Stimulated activated CD4-positive, alpha-beta T cell treated with anti-CD3 and anti-CD28 coated beads, Interleukin-15, amount 100 ng/mL, for 48 hours (primary cell): Measurements from ENCODE around the gene CEBPG.

Experiments used
- DNase-seq, 2 donors: peaks; one replicate each; pipeline ENCODE4 v3.0.0-alpha.2; 2020; ENCODE audit warnings: low read depth in 2 of 2

CEBPG gene

DNA sequence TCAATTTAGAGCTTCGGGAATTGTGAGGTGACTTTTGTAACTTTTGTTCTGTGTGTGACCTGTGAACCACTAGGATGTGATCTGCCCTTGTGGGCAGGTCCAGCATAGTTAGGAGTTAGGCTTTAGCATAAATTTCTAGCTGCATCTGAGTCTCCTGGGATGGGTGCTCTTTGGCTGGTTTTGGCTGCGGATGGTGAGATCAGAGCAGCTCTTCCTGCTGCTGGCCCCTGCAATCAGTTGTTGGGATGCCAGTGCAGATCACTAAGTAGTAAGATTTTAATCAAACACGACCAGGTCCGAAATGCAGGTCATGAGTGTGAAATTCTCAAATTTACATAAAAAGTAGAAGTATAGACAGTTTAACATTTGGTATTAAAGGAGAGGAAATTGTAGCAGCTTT is 8.5 kb downstream of the CEBPG start:
- no peak for DNase-seq

DNA sequence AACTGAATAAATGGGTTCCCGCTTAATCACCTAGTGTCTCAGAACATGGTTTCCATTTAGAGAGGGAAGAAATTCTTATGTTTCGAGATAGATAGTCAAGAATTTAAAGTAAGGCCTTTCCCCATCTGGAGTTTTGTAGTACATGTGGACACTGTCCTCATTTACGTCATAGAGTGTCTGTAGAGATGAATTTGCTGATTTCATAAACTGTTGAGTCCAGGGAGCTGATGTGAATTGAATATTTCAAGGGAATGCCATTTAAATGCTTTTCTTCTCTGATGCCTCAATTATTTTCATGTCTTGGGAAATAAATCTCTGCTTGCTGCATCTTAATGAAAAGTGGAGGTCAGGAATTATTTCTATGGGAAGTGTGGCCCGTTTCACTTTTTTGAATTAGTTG is 9.5 kb downstream of the CEBPG start:
- no peak for DNase-seq

DNA sequence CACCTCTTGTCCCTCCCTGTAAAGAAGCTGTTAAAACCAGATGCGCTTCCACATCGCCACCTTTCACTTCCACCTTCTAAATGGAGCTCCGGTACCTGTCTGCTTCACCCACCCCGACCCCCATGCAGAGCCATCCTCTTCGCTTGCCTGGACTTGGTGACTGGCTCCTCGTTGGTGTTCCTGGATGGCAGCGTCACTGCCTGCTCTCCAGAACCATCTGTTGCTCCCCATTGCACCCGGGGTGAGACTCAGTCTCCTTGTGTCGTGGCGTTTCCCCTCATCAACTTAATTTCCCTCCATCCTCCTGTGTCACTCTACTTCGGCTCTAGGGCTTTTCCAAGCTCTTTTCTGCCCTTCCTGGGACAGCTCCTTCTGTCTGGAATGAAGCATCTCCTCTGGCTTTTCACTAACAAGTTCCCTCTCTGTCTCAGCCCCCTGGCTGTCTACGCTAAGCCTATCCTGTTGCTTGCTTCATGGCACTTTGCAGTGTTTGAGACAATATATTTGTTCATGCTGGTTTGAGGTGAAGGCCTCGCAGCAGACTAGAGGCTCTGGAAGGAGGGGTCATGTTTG is 10.3 kb downstream of the CEBPG start:
- DNase-seq, result no peak

DNA sequence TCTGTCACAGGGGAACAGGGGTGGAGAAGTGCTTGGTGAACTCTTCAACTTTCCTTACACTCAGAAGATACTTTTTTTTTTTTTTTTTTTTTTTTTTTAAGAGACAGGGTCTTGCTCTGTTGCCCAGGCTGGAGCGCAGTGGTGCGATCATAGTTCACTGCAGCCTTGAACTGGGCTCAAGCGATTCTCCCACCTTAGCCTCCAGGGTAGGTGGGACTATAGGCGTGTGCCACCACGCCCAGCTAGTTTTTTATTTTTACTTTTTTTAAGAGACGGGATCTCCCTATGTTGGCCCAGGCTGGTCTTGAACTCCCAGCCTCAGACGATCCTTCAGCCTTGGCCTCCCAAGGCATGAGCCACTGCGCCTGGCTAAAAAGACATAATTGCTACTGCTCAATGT is 11.5 kb downstream of the CEBPG start:
- DNase-seq, result no peak

DNA sequence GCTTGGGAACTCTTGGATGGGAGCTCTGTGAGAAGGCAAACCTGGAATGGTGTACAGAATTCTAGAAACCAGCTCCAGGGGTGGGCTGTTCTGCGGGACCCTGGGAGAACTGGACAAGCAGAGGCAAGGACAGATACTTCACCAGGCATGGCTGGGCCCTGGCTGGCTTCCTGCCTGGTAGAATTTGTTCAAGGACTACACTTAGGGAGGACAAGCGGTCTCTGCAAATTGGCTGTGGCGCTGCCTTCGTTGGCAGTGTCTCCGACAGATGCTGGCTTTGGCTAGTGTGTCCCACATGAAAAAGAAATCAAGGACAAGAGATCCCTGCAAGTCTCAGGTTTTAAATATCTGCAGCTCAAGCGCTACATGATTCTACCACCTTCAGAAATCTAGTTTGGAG is 12.4 kb downstream of the CEBPG start:
- no peak for DNase-seq

DNA sequence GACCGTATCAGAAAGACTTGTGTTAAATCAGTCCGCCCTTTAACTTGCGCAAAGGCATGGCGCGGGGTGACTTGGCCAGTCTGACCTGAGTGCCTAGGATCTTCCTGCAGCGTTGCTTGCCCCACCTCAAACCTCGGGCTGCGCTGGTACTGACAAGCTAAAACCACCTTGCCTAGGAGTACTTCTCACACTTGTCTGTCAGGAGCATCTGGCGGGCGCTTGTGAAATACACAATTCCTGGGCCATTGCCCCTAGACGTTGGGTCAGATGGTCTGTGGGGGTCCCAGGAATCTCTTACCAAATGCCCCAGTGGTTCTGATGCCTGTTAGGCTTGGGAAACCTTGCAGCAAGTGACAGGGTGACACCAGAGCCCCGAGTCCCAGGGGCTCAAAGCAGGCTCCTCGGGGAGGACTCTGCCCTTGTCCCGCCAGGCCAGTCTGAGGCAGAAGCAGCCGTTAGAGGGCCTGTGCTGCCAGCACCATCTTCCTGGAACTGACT is 12.9 kb downstream of the CEBPG start:
- DNase-seq, result no peak

DNA sequence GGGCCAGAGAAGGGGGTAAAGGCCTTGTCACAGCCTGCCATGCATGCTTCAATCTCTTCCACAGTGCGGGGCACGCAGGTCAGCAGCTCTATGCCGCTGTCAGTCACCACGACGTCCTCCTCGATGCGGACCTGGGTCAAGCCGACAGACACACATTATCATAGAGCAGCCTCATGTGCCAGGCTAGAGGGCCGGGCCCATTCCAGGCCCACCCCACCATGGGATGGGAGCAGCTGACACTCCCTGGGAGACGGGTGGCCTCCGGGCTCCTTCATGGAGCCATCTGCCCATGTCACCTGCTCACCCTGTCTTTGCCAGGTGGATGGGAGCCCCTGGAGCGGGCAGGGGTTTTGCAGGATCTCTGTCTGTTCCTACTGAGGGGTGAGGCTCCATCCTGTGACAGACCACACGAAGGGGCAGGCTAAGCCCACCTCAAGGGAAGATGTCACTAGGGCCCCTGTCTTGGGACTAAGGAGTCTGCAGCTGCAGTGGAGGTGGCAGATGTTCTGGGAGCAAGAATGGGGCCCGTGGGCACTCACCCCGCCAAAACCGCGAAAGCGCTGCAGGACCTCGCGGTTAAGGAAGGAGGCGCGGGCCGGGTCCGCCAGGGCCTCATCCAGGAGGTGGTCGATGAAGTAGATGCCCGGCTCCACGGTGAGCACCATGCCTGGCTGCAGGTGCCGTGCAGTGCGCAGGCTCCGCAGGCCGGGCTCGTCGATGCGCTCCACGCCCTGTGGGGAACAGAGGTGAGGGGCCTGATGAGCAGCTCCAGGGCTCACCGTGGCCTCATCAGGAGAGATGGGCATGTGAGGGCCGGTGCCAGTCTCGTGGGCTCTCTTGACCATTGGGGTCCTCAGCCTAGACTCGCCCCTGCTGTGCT is 14.1 kb downstream of the CEBPG start:
- no peak for DNase-seq

DNA sequence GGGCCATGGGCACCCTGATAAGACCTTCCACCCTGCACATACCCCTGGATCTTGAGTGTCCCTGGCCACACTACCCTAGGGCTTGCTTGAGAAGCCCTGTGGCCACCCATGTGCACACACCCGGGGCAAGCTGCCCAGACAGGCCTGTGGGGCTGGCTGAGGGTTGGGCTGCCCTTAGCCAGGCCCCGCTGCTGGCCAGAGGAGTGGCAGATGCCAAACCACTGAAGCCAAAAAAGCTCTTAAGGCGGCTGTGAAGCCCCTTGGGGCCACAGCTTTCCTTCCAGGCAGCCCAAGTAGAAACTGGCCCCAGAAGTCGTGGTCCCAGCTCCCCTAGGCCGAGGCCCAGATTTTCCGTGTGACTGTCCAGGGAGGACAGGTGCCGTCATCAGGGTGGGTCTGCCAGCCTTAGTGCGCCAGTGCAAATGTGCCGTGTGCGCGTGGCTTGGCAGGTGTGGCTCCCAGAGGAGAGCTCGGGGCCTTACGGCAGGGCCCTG is 14.8 kb downstream of the CEBPG start:
- DNase-seq, result no peak

DNA sequence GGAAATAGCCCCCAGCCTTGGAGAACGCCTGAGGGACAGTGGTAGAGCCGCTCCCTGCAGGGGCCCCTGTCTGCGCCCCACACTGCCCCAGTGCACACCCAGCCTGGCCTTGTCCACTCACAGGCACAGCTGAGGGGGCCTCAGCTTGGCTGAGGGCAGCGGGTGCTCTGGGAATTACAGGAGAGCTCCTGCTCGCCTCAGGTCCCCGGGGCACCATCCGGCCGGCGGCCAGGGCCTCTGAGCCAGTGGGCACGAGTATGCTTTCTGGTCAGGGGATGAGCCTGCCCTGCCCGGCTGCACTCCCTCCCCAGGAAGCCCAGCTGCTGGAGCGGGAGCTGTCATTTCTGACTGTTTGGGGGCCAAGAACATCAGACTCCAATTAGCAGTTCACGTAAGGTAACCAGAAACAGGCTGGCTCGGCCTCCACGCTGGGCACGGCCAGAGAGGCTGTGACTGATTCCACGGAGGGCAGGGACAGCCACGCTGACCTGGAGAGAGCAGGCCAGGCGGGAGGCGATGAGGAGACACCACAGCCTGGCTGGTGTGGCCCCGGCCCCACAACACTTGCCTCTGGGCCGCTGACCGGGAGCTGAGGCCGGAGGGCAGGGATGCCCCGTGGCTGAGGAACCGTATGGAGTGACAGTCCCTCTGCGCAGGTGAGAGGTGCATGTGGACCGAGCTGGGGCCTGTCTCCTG is 15.4 kb downstream of the CEBPG start:
- no peak for DNase-seq

DNA sequence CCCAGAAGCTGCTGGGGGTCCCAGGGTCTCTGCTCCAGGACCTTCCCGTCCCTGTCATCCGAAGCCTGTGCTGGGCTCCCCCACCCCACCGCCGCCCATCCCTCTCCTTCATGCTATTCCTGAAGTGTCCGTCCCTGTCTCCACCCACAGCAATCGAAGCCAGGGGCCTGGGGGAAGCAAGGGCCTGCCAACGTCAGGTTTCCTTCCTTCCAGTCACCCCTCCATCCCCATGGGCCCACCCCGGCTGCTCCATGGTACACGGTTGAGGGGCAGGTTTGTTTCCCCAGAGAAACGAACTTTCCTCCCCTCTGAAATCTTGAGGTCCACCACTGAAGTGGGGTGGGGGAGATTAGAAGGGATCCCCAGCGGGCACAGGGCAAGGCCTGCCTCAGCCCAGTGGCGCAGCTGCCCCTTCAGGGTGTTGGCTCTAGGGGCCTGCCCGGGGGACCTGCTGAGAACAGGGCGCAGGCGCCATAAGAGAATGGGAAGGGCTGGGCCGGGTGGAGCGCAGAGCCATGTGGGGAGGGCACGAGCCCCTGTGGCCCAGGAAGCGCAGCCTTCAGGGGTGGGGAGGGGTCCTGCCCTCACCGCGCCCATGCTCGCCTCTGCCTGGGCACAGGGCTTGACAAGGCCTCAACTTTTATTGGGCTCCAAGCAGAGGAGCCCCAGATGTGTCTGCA is 16.1 kb downstream of the CEBPG start:
- no peak for DNase-seq

DNA sequence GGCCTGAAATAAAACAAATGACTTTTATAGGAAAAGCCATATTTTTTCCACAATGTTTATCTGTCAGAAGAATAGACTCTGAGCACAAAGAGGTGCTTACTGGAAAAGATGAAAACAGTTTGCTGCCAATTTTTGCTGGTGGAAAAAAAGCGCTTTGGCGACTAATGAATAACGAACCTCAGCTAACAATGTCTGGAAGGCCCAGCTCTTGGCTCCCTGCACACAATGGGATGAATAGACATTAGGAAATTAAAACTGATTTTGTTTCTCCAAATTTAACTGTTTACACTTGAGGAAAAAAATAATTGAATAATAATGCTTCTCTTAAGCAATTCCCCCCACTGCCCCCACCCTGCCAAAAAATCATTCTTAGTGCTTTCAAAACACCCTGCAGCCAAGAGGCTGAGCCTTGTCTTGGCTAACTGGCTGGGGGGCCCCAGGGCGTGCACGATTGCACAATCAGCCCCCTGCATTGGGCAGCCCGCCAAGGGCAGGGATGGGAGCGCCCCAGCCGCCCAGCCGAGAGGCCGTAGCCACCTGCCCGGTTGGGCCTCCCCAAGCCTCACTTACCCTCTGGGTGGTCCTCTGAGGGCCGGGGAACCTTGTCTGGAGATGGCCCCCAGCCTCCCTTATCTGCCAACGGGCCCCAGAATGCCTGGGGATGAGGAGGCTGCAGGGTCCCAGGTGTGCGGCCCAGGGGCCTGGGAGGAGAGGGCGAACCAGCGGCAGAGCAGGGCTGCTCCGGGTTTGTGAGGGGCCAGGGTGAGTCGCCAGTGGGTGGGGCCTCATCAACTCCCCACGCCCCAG is 16.8 kb downstream of the CEBPG start:
- no peak for DNase-seq

DNA sequence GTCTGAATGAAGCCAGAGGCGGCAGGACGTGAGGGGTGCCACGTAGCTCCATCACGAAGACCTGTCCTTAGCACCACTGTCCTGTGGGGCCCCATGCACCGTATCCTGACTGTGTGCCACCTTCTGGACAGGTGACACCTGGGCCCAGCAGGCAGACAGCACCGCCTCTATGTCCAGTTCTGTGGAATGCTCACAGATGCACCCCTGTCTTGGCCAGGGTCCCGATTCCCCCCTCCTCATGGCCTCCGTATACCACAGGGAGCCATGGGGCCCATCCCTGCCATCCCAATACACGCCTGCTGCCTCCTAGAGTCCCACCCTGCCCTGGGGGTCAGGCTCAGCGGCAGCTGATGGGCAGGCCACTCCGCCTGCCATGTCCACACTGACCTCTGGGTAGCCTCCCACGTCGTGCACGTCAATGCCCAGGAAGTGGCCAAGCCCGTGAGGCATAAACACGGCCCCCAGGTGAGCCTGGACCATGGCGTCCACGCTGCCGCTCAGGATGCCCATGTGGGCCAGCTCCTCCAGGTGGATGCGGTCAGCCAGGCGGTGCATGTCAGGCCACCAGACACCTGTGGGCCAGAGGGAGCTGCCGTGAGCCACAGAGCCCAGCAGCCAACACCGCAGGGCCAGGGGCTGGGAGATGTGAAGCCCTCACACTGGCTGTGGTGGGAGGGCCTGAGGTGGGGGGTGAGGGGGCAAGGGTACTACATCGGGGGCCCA is 17.6 kb downstream of the CEBPG start:
- no peak for DNase-seq

DNA sequence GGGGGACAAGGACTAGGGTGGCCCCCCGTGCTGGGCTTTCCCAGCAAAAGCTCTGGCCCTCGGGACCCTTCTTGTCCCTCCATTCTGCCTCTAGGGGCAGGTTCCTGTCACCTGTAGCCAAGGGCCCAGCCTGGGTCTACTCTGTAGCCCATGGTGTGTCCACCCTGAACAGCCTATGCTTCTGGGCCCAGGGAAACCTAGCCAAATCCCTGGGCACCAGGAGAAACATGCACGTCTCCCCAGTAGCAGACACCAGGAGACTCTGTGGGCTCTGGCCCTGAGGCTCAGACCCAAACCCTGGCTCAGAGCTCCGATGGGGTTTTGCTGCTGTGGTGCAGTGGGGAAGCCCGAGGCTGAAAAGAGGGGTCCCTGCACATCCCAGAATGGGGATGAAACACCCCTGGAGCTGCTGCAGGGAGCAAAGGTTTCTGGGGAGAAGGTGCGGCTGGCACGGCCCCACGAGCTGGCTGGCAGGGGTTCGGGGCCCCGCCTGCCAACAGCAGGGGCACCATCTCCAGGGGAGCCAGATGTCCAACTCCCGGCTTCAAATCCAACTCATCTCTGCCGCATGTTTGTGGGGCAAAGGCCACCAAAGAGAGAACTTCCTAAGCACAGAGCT is 18.2 kb downstream of the CEBPG start:
- DNase-seq, result no peak

DNA sequence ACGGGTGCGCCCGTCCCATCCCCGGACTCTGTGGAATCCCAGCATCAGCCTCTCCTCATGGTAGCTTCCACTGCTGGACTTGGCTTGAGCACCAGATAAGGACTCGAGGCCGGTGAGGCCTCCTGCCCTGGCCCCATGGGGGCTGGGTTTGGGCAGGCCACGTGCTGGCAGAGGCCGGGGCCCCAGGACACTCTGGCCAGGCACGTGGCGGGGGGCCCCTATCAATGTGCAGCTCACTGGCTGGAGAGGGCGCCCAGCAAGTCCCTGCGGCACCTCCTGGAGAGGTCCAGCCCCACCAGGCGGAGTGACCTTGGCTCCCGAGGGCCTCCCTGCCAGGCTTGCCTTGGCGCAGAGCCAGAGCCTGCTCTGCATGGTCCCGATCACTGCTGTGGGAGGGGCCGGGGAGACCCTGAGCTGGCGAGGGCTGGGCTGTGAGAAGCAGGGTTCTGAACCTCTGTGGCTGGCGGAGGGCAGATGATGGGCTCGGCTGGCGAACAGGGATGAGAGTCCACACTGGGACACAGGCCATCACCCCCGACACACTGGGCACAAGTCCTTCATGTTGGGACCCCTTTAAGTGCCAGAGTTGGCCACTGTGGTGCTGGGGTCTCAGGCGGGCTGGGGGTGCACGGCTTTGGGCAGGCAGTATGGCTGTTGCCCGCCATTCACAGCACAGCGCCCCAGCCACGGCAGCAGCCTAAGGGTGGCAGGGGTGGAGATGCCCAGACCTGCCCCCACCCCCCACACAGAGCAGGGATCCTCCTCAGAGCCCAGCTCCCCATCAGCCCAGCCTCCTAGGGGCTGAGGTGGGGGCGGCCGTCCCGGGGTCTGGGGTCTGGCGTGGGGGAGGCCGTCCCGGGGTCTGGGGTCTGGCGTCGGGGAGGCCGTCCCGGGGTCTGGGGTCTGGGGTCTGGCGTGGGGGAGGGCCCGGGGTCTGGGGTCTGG is 19.1 kb downstream of the CEBPG start:
- no peak for DNase-seq

DNA sequence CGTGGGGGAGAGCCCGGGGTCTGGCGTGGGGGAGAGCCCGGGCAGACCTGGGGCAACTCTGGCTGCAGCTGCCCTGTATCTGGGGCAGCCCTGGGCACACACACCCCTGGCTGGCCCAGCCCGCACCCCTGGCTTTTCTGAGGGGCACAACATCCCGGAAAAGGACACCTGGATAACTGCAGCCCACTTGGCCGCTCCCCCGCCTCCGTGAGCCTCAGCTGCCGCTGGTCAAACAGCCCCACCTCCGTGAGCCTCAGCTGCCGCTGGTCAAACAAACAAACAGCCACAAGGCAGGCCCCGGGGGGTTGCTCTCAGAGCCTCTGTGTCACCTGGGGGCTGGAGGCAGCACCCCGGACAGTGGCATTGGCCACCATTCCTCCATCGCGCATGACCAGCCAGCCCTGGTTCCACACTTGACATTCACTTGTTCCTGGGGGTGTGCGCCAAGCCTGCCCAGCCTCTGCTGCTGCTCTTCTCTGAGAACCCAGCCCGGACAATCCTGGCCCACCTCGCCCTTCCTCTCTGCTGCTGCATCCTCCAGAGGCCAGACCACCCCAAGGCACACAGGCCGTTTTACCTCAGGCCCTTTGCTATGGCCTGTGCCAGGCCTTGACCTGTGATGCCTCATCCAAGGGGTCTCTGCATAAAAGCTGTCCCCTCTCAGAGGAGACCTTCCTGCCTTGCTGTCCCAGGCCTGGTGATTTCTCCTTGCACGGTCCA is 19.9 kb downstream of the CEBPG start:
- no peak for DNase-seq

DNA sequence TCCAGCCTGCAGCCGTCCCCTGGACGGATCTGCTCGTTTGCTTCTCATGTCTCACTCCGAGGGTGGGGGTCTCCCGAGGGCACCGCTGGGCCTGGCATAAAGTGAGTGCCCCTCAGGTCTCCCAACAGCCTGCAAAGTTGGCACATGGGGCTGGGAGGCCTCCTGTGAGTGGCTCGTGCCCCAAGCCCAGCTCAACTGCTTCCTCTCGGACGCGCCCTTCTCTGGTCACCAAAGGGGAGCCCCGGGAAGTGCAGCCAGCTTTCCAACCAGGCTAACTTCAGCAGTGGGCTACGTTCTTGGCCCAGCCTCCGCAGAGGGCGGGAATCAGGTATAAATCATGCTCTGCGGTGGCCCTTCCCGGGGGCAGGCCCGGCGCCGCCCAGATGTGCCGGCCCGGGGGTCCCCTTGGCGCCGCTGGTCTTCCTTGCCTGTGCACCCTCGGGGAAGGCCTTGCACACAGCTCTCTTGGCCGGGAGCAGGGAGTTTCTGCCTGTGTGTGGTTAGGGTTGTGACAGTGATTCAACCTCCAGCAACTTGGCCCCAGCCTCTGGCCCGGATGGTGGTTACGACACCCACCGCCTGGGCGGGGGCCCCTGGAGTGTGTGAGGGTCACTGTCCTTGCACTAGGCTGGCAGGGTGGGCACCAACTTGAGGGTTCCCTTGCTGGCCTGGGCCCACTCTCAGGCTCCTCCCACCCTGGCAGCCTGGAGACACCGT is 20.7 kb downstream of the CEBPG start:
- DNase-seq, result no peak

DNA sequence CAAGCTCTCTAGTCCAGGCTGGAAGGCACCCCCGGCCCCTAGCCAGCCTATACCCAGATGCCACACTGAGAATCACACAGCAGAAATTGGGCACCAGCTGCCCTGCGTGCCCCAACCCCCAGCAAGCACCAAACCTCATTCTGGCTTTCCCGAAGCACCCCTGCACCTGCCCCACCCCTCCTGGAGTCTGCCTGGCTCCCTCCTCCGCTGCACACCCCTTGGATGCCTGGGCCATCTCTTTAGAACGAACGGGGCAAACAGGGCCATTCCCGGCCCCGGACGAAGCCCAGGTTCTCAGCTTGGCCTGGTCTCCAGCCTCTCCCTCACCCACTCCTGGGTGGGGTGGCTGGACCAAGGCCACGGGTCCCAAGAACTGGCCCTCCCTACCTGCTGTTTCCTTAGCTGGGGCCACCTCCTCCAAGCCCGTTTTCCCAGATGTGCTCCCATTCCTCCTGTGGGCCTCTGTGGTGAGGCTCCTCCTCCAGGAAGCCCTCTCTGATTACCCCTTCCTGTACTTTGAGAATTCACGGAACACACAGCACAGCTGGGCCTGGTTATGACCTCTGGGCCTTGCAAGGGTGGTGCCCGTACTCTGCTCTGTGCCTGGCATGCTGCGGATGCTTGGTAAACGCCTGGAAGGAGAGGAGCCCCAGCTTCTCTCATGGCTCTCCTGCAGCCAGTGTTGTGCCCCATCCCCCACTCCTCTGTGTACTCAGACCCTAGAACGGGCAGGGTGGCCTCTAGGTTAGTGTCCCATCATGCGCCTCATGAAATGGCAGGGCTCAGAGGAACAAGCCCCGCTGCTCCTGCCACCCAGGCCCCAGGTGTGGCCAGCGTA is 21.4 kb downstream of the CEBPG start:
- no peak for DNase-seq
